GM12878 (cell line): ENCODE measurements around the gene RASL12. TPM values are rescaled to one million over a fixed set of nuclear protein-coding genes. Genes with fewer than 3 reads are reported as not detected.

Experiments
- MEF2B ChIP-seq: fragments of 450-650 bp; IDR thresholded peaks from 2 replicates; pipeline ENCODE4 v1.6.1; 2018; ENCODE audit warnings: mild to moderate bottlenecking, moderate library complexity; ENCODE audit not compliant: partially characterized antibody, poor library complexity, severe bottlenecking
- NFIC ChIP-seq: IDR thresholded peaks from 2 replicates; pipeline ENCODE4 v1.6.1; 2012; ENCODE audit warnings: low read depth, mild to moderate bottlenecking, inconsistent platforms, low read length, moderate library complexity
- RELA ChIP-seq: fragments of 450-650 bp; IDR thresholded peaks from 2 replicates; pipeline ENCODE4 v1.8.0; 2014; ENCODE audit warnings: borderline replicate concordance; ENCODE audit not compliant: partially characterized antibody
- SIX5 ChIP-seq: IDR thresholded peaks from 2 replicates; pipeline ENCODE4 v1.6.1; 2011; ENCODE audit warnings: mild to moderate bottlenecking, low read depth, low read length, moderate library complexity; ENCODE audit not compliant: severe bottlenecking
- TAF1 ChIP-seq: IDR thresholded peaks from 2 replicates; pipeline ENCODE4 v1.6.1; 2011; ENCODE audit warnings: mild to moderate bottlenecking, low read depth, low read length, borderline replicate concordance
- ZNF622 ChIP-seq: fragments of 450-650 bp; IDR thresholded peaks from 2 replicates; pipeline ENCODE4 v1.6.1; 2017; ENCODE audit warnings: mild to moderate bottlenecking, inconsistent platforms
- ZSCAN29 ChIP-seq: fragments of 450-650 bp; IDR thresholded peaks from 2 replicates; pipeline ENCODE4 v1.6.1; 2017; ENCODE audit warnings: mild to moderate bottlenecking, moderate library complexity
- polyA plus RNA-seq, 11 experiments: library from polyadenylated mRNA; depleted of rRNA in 4 of 11; unstranded in 6 of 11; stranded (reverse) in 5 of 11; fragments of >200 nt; fragmentation: Nextera tagmentation in 4 of 11; fragmentation: Illumina TruSeq in 1 of 11; extraction: Ambion mirVana in 4 of 11; extraction: Trizol in 1 of 11; gene quantifications; 1 replicate in 1 of 11; 2 replicates in 10 of 11; pipeline versions ENCODE4 v1.2.1 to v1.2.3, GENCODE V29; 2011 to 2016; ENCODE audit warnings: inconsistent platforms in 2 of 11, missing spikeins in 2 of 11, low read depth in 1 of 11
- total RNA-seq, 4 experiments: library from RNA; depleted of rRNA in 3 of 4; stranded (reverse); fragments of >200 nt in 3 of 4; fragmentation: Illumina TruSeq in 1 of 4; extraction: Trizol in 1 of 4; gene quantifications; 2 replicates each; pipeline versions ENCODE4 v1.2.1 to v1.2.3, GENCODE V29; 2013 to 2021
- TF ChIP-seq, protein P1 (sequence below): IDR thresholded peaks from 2 replicates; pipeline ENCODE4 v1.6.1; 2011; ENCODE audit warnings: mild to moderate bottlenecking, low read depth, low read length, moderate library complexity; ENCODE audit not compliant: insufficient replicate concordance
- TF ChIP-seq, protein P2 (sequence below): fragments of 450-650 bp; IDR thresholded peaks from 2 replicates; pipeline ENCODE4 v1.6.1; 2017; ENCODE audit warnings: low read depth, mild to moderate bottlenecking, moderate library complexity
- TF ChIP-seq, protein P3 (sequence below): fragments of 450-650 bp; IDR thresholded peaks from 2 replicates; pipeline ENCODE4 v1.6.1; 2018; ENCODE audit warnings: borderline replicate concordance, mild to moderate bottlenecking; ENCODE audit not compliant: partially characterized antibody
- TF ChIP-seq, protein P4 (sequence below): IDR thresholded peaks from 2 replicates; pipeline ENCODE4 v1.6.1; 2011; ENCODE audit warnings: borderline replicate concordance, low read depth, mild to moderate bottlenecking, moderate library complexity, low read length; ENCODE audit not compliant: insufficient read depth, poor library complexity, severe bottlenecking

Gene RASL12
- total and polyA plus RNA-seq, 10 of the 15 experiments (the other 5 are each of a cell fraction or from before 2014, with no cell fraction given): 0.06 to 0.10 TPM; not detected in 8

DNA sequence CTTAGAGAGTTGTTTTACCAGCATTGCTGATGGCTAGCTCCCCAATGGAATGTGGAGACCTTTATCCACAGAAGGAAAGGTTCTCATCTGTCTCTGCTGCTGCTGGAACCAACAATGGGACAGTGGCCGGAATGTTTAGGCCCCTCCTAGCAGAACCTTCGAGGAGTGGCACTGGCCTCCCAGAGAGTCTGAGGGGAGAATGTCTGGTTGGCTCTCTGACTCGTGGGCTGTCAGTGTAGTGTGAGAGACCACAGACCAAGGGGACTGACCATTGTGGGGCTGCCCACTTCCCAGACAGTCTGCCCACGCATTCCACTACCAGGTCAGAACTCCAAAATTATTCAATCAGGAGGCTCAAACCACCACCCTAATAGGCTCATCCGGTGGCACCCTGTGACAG, 5.1 kb downstream of the RASL12 start (continued):
- TF ChIP-seq MEF2B (no peak), RELA (no peak), ZNF622 (no peak), TAF1 (no peak), SIX5 (no peak), NFIC (no peak), ZSCAN29 (no peak)
- TF ChIP-seq, protein P1, sequence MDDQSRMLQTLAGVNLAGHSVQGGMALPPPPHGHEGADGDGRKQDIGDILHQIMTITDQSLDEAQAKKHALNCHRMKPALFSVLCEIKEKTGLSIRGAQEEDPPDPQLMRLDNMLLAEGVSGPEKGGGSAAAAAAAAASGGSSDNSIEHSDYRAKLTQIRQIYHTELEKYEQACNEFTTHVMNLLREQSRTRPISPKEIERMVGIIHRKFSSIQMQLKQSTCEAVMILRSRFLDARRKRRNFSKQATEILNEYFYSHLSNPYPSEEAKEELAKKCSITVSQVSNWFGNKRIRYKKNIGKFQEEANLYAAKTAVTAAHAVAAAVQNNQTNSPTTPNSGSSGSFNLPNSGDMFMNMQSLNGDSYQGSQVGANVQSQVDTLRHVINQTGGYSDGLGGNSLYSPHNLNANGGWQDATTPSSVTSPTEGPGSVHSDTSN: no peak
- TF ChIP-seq, protein P2, sequence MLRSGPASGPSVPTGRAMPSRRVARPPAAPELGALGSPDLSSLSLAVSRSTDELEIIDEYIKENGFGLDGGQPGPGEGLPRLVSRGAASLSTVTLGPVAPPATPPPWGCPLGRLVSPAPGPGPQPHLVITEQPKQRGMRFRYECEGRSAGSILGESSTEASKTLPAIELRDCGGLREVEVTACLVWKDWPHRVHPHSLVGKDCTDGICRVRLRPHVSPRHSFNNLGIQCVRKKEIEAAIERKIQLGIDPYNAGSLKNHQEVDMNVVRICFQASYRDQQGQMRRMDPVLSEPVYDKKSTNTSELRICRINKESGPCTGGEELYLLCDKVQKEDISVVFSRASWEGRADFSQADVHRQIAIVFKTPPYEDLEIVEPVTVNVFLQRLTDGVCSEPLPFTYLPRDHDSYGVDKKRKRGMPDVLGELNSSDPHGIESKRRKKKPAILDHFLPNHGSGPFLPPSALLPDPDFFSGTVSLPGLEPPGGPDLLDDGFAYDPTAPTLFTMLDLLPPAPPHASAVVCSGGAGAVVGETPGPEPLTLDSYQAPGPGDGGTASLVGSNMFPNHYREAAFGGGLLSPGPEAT: no peak
- TF ChIP-seq, protein P3, sequence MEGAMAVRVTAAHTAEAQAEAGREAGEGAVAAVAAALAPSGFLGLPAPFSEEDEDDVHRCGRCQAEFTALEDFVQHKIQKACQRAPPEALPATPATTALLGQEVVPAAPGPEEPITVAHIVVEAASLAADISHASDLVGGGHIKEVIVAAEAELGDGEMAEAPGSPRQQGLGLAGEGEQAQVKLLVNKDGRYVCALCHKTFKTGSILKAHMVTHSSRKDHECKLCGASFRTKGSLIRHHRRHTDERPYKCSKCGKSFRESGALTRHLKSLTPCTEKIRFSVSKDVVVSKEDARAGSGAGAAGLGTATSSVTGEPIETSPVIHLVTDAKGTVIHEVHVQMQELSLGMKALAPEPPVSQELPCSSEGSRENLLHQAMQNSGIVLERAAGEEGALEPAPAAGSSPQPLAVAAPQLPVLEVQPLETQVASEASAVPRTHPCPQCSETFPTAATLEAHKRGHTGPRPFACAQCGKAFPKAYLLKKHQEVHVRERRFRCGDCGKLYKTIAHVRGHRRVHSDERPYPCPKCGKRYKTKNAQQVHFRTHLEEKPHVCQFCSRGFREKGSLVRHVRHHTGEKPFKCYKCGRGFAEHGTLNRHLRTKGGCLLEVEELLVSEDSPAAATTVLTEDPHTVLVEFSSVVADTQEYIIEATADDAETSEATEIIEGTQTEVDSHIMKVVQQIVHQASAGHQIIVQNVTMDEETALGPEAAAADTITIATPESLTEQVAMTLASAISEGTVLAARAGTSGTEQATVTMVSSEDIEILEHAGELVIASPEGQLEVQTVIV: no peak
- TF ChIP-seq, protein P4, sequence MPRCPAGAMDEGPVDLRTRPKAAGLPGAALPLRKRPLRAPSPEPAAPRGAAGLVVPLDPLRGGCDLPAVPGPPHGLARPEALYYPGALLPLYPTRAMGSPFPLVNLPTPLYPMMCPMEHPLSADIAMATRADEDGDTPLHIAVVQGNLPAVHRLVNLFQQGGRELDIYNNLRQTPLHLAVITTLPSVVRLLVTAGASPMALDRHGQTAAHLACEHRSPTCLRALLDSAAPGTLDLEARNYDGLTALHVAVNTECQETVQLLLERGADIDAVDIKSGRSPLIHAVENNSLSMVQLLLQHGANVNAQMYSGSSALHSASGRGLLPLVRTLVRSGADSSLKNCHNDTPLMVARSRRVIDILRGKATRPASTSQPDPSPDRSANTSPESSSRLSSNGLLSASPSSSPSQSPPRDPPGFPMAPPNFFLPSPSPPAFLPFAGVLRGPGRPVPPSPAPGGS: no peak
- TF ChIP-seq, all 136 proteins: peak for 0
